Activated CD8-positive, alpha-beta memory T cell treated with anti-CD3 and anti-CD28 coated beads, Interleukin-2, amount 50 U/mL, for 1 hour (primary cell): ENCODE measurements around the gene PDLIM5.

ENCODE experiments used
- DNase-seq: peaks from one replicate; pipeline ENCODE4 v3.0.0-alpha.2; 2020; ENCODE audit errors: extremely low read depth

The PDLIM5 gene

DNA sequence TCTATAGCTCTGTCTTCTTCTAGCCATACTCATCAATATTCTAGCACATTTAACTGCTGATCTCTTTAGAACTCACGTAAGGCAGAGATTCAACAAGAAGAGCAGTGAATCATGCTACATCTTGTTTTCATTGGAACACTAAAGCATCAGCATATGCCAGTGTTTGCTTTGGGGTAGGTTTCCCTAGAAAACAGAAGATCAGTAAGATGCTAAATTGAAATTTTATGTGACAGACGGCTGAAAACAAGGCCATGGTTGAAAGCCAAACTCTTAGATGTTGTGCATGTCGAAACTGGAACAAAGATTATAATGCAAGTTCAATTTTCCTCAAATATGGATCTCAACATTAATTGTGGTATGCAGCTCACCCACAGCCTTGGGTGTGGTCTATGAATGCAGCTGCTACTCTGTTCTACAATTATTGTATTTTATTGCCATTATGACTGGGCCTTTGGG, 107.6 kb downstream of the PDLIM5 start:
- DNase-seq = no peak

DNA sequence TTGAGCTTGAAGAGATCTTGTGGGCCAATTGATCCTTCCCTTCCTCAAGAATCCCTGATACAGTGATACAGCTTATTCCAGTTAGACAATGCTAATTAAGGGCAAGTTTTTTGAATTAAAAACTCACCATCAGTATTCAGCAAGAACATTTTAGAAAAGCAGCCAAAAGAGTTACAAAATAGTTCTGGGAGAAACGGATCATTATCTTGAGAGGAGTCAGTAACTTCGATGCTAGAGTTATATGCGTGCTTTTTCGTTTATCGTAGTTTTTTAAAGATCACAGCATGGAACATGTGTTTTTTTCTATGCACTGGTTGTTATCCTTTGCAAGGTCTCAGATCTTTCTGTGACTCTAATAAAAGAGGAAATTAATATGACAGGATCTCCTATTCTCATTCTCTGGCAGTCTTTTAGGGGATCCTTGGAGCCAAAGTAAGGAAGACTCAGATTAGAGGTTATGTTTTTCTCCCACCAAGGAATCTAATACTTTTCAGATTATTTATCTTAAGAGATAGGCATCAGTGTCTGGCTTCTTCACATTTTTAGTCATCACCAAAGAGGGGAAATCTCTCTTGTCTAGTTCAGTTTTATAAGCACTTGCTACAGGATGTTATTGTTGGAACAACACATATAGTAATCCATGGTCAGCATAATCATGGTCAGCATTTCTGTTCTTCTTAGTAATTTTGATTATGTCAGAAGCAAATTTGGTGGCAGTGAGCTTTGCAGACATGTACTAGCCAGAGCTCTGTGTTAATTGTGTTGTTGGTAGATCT, 109.7 kb downstream of the PDLIM5 start:
- DNase-seq = no peak

DNA sequence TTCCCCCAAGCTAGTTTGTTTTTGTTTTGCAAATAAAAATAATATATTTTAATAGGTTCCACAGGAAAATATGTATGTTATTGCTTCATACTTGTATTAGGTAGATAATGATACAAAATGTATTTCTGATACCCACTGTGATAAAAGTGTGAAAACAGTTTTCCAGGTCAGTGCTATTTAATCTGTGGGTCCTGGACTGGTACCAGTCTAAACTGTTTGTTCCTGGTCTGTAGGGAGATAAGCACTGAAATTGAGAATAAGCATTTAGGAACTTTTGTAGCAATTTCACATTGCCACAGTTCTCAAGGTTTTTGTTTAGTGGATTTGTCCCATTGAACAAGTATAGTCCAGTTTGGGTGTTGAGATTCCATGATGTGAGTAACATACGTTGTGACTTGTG, 110.5 kb downstream of the PDLIM5 start:
- DNase-seq = no peak

DNA sequence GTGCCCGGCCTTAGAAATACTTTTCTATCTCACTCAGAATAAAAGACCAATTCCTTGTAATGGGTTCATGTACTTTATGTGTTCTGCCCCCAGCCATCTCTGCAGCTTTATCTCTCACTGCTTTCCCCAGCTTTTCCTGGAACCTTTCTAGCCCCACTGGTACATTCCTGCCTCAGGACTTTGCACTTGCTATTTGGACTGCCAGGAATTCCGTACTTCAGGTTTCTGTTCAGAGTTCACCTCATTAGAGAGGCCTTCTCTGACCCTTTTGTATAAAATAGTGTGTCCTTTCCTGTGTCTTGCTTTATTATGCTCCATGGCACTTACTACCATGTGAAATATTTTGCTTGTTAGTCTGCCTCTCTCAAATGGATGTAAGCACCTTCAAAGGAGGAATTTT, 112.5 kb downstream of the PDLIM5 start:
- DNase-seq = no peak

DNA sequence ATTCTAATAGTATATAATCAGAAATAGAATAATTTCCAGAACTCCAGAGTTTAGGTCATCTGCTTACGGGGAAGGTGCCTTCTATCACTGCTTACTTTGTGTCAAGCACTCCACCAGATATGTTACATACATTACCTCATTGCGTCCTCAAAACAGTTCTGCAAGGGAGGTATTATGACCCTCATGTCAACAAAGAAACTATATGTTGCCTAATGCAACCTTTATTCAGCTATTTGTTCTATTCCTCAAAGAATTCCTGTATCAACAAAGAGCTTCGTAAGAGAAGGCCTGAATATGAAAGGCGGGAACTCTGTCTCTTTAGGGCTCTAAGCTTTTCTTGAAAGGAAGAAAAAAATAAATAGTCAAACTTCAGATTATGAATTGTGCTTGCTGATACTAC, 114.7 kb downstream of the PDLIM5 start:
- no peak for DNase-seq

DNA sequence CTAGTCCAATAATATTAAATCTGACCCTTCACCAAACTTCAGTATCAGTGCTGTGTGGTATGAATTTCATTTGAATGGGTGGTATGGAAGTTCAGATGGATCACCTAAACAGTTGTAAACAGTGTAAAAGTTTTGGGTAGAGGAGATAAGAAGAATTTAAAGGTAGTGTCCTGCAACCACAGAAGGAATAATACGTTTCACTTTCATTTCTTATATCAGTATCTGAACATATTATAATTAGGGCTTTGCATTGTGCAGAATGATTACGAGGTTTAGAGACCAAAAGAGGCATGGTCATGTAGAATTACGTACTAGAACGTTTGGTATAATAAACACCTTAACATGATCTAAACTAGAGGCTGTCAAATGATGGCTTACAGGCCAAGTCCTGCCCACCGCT, 116.1 kb downstream of the PDLIM5 start:
- no peak for DNase-seq

DNA sequence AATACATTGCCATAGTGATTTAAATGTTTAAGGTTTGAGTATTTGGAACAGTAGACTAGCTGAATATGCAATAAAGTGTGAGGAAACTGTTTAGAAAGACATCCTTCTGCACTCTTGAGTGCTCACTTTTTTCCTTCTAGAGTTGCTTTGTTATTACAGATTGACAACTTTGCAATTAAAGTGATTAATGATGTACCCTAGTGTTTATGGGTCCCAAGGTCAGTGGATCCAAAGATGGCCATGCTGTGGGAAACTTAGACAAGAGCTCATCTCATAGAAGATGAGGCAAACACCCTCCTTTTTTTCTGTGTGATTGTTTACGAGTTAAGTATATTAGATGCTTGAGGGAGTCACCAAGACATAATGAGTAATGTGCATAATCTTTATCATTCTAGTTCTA, 118.8 kb downstream of the PDLIM5 start:
- no peak for DNase-seq

DNA sequence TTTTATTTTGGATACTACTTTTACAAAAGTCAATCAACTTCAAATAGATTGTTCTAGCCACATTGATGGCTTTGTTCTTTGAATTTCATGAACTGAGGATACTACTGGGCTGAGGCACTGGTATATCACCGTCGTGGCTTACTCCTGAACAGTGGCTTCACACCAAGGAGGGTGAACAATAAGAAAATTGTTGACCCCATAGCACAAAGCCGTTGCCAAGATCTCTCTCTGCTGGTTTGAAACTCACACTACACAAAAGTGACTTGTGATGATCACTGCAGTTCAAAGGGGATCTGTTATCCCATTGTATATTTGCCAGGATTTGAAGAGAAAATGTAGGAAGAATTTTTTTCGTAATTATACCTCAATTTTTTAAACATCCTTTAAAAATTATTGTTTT, 119.6 kb downstream of the PDLIM5 start:
- DNase-seq = no peak

DNA sequence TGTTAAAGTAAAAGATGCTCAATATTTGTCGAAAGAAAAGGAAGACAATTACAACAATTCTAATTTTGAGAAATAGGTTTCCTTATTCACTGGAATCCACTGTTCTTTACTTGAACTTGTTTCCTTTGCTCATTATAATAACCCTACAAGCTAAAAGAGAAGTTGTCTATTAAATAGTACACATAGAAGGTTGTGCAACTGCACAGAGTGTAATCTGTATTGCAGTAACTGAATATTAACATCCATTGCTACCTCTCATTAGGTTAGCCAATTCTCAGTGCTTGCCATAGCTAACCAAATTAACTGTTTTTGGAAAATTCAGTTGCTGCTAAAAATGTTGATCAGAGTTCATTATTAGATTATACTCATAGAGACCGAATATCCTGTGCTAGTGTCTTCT, 120.0 kb downstream of the PDLIM5 start:
- DNase-seq = no peak

DNA sequence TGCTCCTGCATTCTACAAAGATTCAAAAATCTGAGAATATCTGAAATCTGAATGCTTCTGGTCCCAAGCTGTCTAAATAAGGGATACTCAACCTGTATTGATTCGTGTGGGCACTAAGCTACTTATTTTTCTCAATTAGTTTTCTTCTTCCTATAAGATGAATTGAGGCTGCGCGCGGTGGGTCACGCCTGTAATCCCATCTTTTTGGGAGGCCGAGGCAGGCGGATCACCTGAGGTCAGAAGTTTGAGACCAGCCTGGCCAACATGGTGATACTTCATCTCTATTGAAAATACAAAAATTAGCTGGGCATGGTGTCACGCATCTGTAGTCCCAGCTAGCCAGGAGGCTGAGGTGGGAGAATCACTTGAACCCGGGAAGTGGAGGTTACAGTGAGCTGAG, 122.3 kb downstream of the PDLIM5 start:
- no peak for DNase-seq

DNA sequence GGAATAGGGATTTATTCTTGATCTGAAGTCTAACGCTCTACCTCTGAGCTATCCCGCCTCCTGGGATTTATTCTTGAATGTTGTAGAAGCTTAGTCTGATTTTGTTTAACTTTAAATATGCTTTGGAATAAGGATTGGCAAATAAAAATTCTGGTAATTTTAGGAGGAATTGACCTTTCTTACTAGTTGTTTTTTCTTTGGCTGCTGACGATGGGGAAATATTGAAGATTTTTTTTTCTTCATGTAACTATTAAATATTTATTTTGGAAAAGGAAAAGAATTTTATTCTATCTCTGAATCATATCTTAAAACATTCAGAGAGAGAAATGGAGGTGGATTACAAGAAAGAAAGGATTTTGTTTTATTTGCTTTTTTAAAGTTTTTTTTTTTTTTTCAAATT, 122.9 kb downstream of the PDLIM5 start:
- DNase-seq = no peak

DNA sequence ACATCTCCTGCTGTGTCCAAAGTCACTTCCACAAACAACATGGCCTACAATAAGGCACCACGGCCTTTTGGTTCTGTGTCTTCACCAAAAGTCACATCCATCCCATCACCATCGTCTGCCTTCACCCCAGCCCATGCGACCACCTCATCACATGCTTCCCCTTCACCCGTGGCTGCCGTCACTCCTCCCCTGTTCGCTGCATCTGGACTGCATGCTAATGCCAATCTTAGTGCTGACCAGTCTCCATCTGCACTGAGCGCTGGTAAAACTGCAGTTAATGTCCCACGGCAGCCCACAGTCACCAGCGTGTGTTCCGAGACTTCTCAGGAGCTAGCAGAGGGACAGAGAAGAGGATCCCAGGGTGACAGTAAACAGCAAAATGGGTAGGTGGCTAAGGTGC, 123.9 kb downstream of the PDLIM5 start:
- DNase-seq = no peak

DNA sequence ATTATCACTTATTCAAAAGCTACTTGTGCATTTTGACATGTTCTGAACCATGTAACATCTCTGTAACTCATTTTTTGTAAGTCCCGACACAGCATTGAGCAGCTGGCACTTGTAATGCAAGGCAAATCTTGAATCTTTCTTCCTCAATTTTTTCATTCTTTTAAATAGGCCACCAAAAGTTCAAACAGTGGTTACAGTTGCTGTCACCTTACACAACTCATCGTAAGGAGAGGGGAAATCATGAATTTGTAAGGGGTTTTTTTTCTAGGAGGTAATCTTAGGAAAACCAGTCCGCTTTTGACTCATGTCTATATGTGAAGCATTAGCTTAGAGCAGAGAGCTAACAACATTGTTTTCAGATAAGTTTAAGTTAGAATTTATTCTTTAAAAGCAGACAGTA, 124.5 kb downstream of the PDLIM5 start:
- DNase-seq = no peak

DNA sequence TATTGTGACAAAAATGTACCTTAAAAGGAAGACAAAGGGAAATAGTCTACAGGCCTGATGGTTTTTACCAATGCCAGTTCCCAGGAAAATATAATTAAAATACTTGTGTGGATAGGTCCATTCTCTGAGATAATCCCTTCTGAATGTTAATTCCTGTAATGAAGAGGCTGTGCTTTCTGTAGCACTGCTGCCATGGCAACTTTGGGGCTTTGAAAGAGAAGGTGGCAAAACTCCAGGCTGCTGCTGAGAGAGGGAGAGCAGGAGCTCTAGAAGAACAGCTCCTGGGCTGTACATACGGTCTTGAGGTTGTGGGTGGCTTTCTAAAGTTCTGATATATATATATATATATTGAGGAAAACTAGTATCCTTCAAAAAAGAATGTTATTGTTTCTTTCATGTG, 125.4 kb downstream of the PDLIM5 start:
- no peak for DNase-seq

DNA sequence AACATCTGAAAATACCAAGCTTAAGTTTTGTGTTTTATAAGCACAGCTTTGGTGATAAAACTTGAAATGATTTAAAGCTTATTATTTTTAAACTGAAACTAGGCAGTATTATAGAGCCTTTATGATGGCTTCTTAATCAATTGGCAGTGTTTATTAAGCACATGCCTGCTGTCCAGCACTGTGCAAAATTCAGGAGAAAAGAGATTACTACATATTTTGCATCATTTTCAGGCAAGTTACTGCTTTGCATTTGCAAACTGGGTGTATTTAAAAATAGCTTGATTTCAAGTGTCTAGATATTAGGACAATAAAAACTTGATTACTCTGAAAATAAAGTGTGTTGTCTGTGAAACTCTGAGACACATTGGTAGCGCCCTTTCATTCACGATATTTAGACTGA, 126.5 kb downstream of the PDLIM5 start:
- DNase-seq = no peak

DNA sequence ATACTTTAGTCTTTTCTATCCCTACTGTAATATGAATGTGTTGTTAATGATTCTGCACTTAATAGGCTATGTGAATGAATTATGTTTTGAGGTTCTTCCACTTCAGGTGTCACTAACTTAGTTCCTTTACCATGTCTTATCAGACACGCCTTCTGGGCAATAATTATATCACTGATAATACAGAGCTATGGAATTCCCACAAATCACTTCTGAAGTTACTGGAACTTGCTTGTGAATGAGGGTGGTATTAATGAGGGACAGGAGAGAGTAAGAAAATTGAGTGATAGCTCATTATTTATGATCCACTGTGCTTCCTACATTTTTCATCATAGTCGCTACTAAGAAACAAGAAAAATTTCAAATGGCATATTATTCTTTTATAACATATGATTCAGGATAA, 130.0 kb downstream of the PDLIM5 start:
- DNase-seq = no peak

DNA sequence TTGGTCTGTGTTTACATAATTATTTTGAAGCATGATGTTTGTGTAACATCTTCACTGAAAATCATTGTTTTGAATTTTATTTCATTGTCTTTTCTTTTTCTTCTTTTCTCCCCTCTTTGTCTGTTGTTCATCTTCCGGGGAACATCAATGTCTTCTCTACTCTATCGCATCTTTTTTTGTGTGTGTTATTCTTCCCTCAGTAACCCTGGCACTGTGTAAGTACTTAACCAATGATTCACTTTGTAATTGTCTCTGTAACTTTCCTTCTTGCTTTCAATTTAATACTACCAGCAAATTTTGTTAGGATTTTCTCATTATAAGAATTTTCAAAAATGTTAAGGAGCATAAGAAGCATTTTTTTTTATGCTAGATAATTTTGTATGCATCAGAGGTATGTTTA, 130.8 kb downstream of the PDLIM5 start:
- no peak for DNase-seq

DNA sequence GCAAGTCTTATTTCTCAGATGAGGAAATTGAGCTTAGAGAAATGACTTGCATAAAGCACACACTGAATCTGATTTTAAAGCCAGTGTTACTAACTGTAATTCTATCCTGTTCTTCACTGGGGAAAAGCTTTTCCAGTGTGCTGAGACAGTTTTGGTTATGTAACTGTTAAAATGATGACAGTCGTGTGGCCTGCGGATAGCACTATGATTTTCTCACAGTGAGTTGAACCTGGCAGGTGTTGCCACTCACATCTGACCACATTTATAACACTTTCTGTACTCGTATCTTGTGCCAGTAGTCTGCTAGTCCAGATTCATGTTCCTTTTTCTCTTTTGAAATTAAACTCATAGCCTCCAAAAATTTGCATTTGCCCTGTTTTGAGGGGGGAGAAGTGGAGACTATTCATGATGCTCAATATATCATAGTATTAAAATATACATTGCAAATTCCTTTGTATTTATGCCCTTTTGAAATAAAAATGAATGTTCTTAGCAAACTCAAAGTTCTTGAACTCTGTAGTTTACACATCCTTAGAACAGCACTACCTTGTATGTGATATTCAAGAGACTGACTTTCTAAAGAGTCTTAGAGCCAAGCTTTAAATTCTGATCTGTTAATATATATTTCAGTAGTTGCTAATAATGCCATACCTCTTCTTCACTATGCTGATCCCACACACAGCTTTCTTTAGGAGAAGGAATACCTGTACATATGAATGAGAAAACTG, 132.3 kb downstream of the PDLIM5 start:
- no peak for DNase-seq

DNA sequence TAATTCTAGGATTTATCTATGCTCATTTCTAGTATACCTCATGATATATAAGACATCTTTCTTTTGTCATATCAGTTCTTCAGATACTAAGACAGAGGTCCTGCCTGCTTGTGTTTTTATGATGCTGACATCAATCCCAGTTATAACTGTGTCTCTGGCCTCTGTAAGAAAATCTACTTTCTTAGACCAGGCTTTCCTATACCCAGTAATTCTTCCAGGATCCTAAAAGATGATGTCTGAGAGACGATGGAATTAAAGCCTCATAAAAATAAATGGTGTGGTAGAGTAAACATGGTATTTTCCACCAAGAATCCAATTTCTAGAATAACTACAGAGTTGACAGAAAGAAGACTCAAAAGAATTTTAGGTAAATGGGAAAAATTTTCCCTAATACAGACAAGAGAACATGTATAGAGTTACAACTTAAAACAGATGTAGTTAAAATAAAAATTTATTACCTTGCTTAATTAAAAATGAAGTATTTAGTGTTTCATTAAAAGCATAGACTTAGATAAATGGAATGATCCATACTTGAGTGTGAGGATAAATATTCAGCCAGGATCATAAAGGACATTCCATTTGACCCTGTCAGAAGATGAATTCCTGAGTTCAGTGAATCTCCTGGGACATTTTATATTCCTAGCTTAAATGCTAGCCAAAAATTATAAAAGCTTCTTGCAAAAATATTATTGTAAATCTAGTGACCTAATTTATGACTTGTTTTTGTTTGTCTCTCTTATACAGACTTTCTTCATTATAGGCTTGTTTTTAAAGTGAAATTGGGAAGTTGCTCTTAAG, 137.4 kb downstream of the PDLIM5 start:
- DNase-seq = no peak

DNA sequence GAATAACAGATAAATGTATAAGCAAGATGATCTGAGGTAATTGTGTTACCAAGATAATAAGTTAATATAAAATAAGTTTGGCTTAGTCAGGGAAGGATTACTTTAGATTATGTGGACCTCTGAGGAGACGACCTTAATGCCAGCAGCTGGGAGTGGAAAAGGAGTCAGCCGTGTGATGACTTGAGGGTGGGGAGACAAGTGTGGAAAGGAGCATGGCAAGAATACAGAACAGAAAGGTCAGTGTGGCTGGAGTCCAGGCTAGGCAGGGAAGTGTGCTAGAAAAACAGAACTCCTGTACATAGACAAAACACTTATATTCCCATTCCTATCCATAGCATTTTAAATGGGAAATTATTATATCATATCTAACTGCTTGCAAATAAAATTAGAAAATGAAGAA, 138.8 kb downstream of the PDLIM5 start:
- DNase-seq = no peak

DNA sequence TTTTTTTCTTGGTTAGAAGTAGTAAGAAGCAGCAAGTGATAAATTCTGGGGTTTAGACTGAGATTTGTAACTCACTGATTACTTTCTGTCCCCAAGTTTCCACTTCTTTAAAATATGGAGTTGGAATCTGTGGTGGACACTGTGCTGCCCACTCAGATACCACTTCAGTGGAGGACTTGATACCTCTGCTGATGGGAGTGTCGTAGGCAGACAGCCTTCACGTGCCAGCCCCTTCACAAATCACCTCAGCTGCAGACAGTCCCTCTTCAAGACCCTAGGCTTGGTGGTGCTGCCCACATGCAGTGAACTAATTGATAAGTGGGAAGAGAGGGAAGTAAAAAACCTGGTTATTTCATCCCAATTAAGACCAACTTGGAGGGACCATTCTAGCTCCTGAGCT, 139.5 kb downstream of the PDLIM5 start:
- no peak for DNase-seq

DNA sequence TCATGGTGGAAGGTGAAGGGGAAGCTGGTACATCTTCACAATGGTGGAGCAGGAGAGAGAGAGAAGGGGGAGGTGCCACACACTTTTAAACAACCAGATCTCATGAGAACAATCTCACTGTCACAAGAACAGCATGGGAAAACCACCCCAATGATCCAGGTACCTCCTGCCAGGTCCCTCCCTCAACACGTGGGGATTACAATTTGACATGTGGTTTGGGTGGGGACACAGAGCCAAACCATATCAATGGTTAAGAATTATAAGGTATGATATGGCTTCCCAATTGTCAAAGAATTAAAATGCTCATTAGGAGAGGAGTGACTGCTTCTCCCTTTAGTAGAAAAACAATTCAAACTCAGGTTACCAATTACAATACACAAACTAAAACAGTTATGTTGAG, 143.3 kb downstream of the PDLIM5 start:
- DNase-seq = no peak
